ENCODE data around the gene PPIE. TPM values are rescaled to one million over a fixed set of nuclear protein-coding genes. Genes with fewer than 3 reads are reported as not detected.
"Not testable (repeated sequence)": the region's sequence is repeated elsewhere in the genome, so short reads cannot be mapped to it uniquely, and the experiment has no call there.

PPIE gene
- total and polyA plus RNA-seq, 8 donors = 34.9 to 206 (median 48.8) TPM

- Histone ChIP-seq H3K27me3 (peaks cover 0 to 47% (median 23%) of the 10 kb centered on the region in 3 donors), H3K27ac (peak overlapping the region in 2 of 5 donors; percentile 67 to 82), H3K36me3 (no peaks in the 10 kb centered on the region), H3K4me1 (peaks cover 13 to 22% (median 18%) of the 10 kb centered on the region in 4 donors), H3K4me3 (peak overlapping the region; percentile 57 to 74 (median 67)), H3K9me3 (no peaks in the 10 kb centered on the region)
- intact Hi-C loops (cut with DNase I; ENCODE audit: low total_unique reads) = no loop called here
- WGBS, 5 donors = 51 to 56% (median 54%) methylated on average over 12 to 15 of the region's 15 CpGs
- no peak for DNase-seq
- no peak for TF ChIP-seq CTCF (IDR thresholded peaks at IDR 0.05)
- no peak for TF ChIP-seq POLR2AphosphoS5 (IDR thresholded peaks at IDR 0.05)
- TF ChIP-seq EP300 (IDR thresholded peaks at IDR 0.05) = no peak
- no peak for TF ChIP-seq POLR2A (IDR thresholded peaks at IDR 0.05)
Observed at GRCh38 chr1:39789571-39790110, 51.0 kb downstream of the PPIE start.

- Histone ChIP-seq H3K9me3 (no peaks in the 10 kb centered on the region), H3K27ac (no peak overlapping the region), H3K4me3 (no peak overlapping the region), H3K4me1 (peaks cover 13 to 22% (median 18%) of the 10 kb centered on the region in 4 donors), H3K36me3 (no peaks in the 10 kb centered on the region), H3K27me3 (peaks cover 0 to 44% (median 22%) of the 10 kb centered on the region in 3 donors)
- no peak for TF ChIP-seq POLR2AphosphoS5 (IDR thresholded peaks at IDR 0.05)
- TF ChIP-seq EP300 (IDR thresholded peaks at IDR 0.05) = no peak
- no peak for TF ChIP-seq CTCF (IDR thresholded peaks at IDR 0.05)
- TF ChIP-seq POLR2A (IDR thresholded peaks at IDR 0.05) = no peak
- DNase-seq = no peak
- intact Hi-C loops (cut with DNase I; ENCODE audit: low total_unique reads) = no loop called here
- WGBS, 5 donors = 94 to 100% (median 95%) methylated on average over 2 of the region's 2 CpGs
Observed at GRCh38 chr1:39791838-39792237, 53.2 kb downstream of the PPIE start.

GRCh38 chr1:39795651-39796050 is 57.0 kb downstream of the PPIE start:
- H3K4me1 ChIP-seq = peaks cover 0 to 10% (median 3%) of the 10 kb centered on the region in 4 donors
- no peak for DNase-seq
- 14 to 46% (median 29%) methylated on average over 1 of the region's 1 CpG for WGBS, 5 donors
- TF ChIP-seq EP300 (IDR thresholded peaks at IDR 0.05) (no peak), CTCF (IDR thresholded peaks at IDR 0.05) (no peak), POLR2AphosphoS5 (IDR thresholded peaks at IDR 0.05) (no peak), POLR2A (IDR thresholded peaks at IDR 0.05) (no peak)
- intact Hi-C loops (cut with DNase I; ENCODE audit: low total_unique reads) = no loop called here
- no peak overlapping the region for H3K27ac ChIP-seq
- no peaks in the 10 kb centered on the region for H3K9me3 ChIP-seq
- H3K27me3 ChIP-seq = peaks cover 0 to 9% (median 0%) of the 10 kb centered on the region in 3 donors
- no peaks in the 10 kb centered on the region for H3K36me3 ChIP-seq
- H3K4me3 ChIP-seq = no peak overlapping the region

- intact Hi-C loops (cut with DNase I; ENCODE audit: low total_unique reads); H3K36me3 ChIP-seq; H3K4me1 ChIP-seq; H3K9me3 ChIP-seq; H3K27me3 ChIP-seq: not testable (repeated sequence)
- TF ChIP-seq CTCF (IDR thresholded peaks at IDR 0.05) = peak in 1 of 7 experiments; percentile 3
- TF ChIP-seq POLR2AphosphoS5 (IDR thresholded peaks at IDR 0.05) = peak in 1 of 3 donors; percentile 44
- Histone ChIP-seq H3K27ac (peak overlapping the region in 3 of 5 donors; percentile 13 to 74 (median 46)), H3K4me3 (peak overlapping the region in 2 of 4 donors; percentile 8 to 12)
- 43 to 55% (median 44%) methylated on average over 13 to 22 of the region's 26 CpGs for WGBS, 5 donors
- peak; percentile 68 to 91 for DNase-seq
Observed at GRCh38 chr1:39798859-39799769, 60.4 kb downstream of the PPIE start.
